Bronchial smooth muscle cell (primary cell): ENCODE results near the gene ARHGAP11A. TPM values are rescaled to one million over a fixed set of nuclear protein-coding genes. Genes with fewer than 3 reads are reported as not detected.

Experiments
- total RNA-seq: library from RNA; depleted of rRNA; stranded (reverse); fragments of >200 nt; gene quantifications from 2 replicates; pipeline ENCODE4 v1.2.1, GENCODE V29; 2014

Gene ARHGAP11A
- 3.3 and 5.4 TPM in 2 replicates for total RNA-seq

GRCh38 chr15:32615051-32615870 is at the start of gene ARHGAP11A:
ARHGAP11A (plus strand) TSS chr15:32615504; CDS start chr15:32616212, 708 bp downstream.

GRCh38 chr15:32593151-32593550 is 22.2 kb upstream of the ARHGAP11A start, which contains the start of gene GOLGA8N:
GOLGA8N (plus strand) TSS chr15:32593456.

GRCh38 chr15:32641517-32642059 is 26.3 kb downstream of the ARHGAP11A start, which contains the start of gene SCG5:
SCG5 (plus strand) TSS chr15:32641710; CDS start chr15:32643593, 1,883 bp downstream.

Other genes starting within 250 kb of the ARHGAP11A start
- 0.16 and 0.17 TPM in 2 replicates for gene GOLGA8K, start 212.2 kb upstream of the ARHGAP11A start, total RNA-seq
- gene GOLGA8O, start 159.9 kb upstream of the ARHGAP11A start, total RNA-seq = 1.1 and 2.9 TPM in 2 replicates
- 4.3 and 4.5 TPM in 2 replicates for gene GOLGA8N, start 22.0 kb upstream of the ARHGAP11A start, total RNA-seq
- gene SCG5, start 26.2 kb downstream of the ARHGAP11A start, total RNA-seq = 12.5 and 24.3 TPM in 2 replicates
- 66.7 and 213 TPM in 2 replicates for gene GREM1, start 102.5 kb downstream of the ARHGAP11A start, total RNA-seq